ENCODE results near the gene FKRP.

- no peak for TF ChIP-seq POLR2A (IDR thresholded peaks at IDR 0.05)
- TF ChIP-seq CTCF (IDR thresholded peaks at IDR 0.05) = no peak
Measured at GRCh38 chr19:46710687-46711086, 35.2 kb upstream of the FKRP start.
